ENCODE results near the gene POLDIP2. TPM values are rescaled to one million over a fixed set of nuclear protein-coding genes. Genes with fewer than 3 reads are reported as not detected.
A peak's percentile ranks its signal among the peaks of the same experiment; 100 is the strongest.

POLDIP2 gene
- total and polyA plus RNA-seq, 10 donors: 27.8 to 62.6 (median 47.6) TPM

GRCh38 chr17:28394337-28395116 is 37.2 kb upstream of the POLDIP2 start:
- 71 to 94% (median 83%) methylated on average over 7 of the region's 7 CpGs for WGBS, 5 donors
- no peaks in the 10 kb centered on the region for H3K9me3 ChIP-seq
- no peak overlapping the region for H3K27ac ChIP-seq
- no peak for DNase-seq
- peaks cover 0 to 98% (median 31%) of the 10 kb centered on the region in 6 donors for H3K36me3 ChIP-seq
- intact Hi-C loops (cut with DNase I; ENCODE audit: low total_unique reads): no loop called here
- peaks cover 0 to 28% (median 6%) of the 10 kb centered on the region in 6 donors for H3K4me1 ChIP-seq
- H3K4me3 ChIP-seq: no peak overlapping the region
- no peaks in the 10 kb centered on the region for H3K27me3 ChIP-seq (replicated peaks in 1 of 7)
- TF ChIP-seq POLR2A (IDR thresholded peaks at IDR 0.05) (no peak), POLR2AphosphoS5 (IDR thresholded peaks at IDR 0.05) (no peak), CTCF (IDR thresholded peaks at IDR 0.05 in 8 of 11, conservative IDR thresholded peaks at IDR 0.05 in 3 of 11) (no peak)

DNA sequence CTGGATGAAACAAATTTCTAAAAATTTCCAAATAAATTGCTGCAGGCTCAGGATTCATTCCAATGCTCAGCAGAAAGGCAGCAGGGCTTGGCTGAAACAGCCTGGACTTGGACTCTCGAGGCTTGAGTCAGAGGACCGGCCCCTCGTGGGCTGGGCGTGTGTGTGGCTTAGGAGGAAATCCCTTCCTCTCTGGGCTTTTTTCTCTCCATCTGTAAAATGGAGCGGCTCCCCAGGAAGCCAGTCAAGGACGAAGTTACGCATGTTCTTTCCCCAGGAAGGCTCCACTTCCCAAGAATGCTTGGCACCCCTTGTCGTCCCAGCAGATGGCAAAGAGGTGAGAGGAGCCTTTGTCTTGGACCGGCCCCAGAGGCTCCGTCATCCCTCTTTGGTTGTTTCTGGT is 35.2 kb upstream of the POLDIP2 start:
- H3K4me3 ChIP-seq: no peak overlapping the region
- H3K4me1 ChIP-seq: peaks cover 0 to 28% (median 6%) of the 10 kb centered on the region in 6 donors
- intact Hi-C loops (cut with DNase I; ENCODE audit: low total_unique reads): no loop called here
- TF ChIP-seq POLR2AphosphoS5 (IDR thresholded peaks at IDR 0.05) (peak in 2 of 3 donors; percentile 59 to 62), POLR2A (IDR thresholded peaks at IDR 0.05) (no peak)
- no peaks in the 10 kb centered on the region for H3K27me3 ChIP-seq (replicated peaks in 1 of 7)
- 64 to 87% (median 76%) methylated on average over 10 of the region's 10 CpGs for WGBS, 5 donors
- no peak overlapping the region for H3K27ac ChIP-seq
- H3K36me3 ChIP-seq: peaks cover 0 to 98% (median 42%) of the 10 kb centered on the region in 6 donors
- no peaks in the 10 kb centered on the region for H3K9me3 ChIP-seq
- peak; percentile 61 for DNase-seq

DNA sequence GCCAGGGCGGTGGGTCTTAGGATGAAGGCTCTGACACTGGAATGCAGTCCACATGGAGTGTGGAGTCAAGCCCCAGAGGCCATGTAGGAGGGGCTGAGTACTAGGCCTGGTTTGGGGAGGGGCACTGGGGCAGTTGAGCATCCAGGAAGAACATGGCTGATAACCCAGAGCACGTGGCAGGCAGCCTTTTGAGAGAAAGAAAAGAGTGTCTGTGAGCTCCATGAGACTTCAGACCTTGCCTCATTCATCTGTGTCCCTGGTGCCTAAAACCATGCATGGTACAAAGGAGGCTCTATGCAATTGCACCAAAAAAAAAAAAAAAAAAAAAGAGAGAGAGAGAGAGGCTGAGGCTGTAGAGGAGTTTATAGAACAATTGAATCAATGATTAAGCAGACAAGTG is 34.1 kb upstream of the POLDIP2 start:
- no peak overlapping the region for H3K4me3 ChIP-seq
- peaks cover 0 to 20% (median 3%) of the 10 kb centered on the region in 6 donors for H3K4me1 ChIP-seq
- H3K27ac ChIP-seq: no peak overlapping the region
- peaks cover 0 to 91% (median 42%) of the 10 kb centered on the region in 6 donors for H3K36me3 ChIP-seq
- TF ChIP-seq CTCF (IDR thresholded peaks at IDR 0.05 in 8 of 11, conservative IDR thresholded peaks at IDR 0.05 in 3 of 11): no peak
- no peak for TF ChIP-seq POLR2A (IDR thresholded peaks at IDR 0.05)
- no peak for TF ChIP-seq POLR2AphosphoS5 (IDR thresholded peaks at IDR 0.05)
- no peak for DNase-seq
- intact Hi-C loops (cut with DNase I; ENCODE audit: low total_unique reads): no loop called here
- no peaks in the 10 kb centered on the region for H3K27me3 ChIP-seq (replicated peaks in 1 of 7)
- 45 to 93% (median 59%) methylated on average over 2 of the region's 2 CpGs for WGBS, 5 donors
- H3K9me3 ChIP-seq: no peaks in the 10 kb centered on the region

- no peak for DNase-seq
- Histone ChIP-seq H3K27me3 (replicated peaks in 1 of 7) (no peaks in the 10 kb centered on the region), H3K4me3 (no peak overlapping the region), H3K4me1 (peaks cover 0 to 16% (median 3%) of the 10 kb centered on the region in 6 donors), H3K27ac (no peak overlapping the region), H3K36me3 (peaks cover 0 to 87% (median 41%) of the 10 kb centered on the region in 6 donors), H3K9me3 (no peaks in the 10 kb centered on the region)
- intact Hi-C loops (cut with DNase I; ENCODE audit: low total_unique reads): no loop called here
- 88 to 97% (median 92%) methylated on average over 1 of the region's 1 CpG for WGBS, 5 donors
- TF ChIP-seq POLR2A (IDR thresholded peaks at IDR 0.05): no peak
- no peak for TF ChIP-seq POLR2AphosphoS5 (IDR thresholded peaks at IDR 0.05)
- no peak for TF ChIP-seq CTCF (IDR thresholded peaks at IDR 0.05 in 8 of 11, conservative IDR thresholded peaks at IDR 0.05 in 3 of 11)
Measured at GRCh38 chr17:28390984-28391383, 33.7 kb upstream of the POLDIP2 start.

Measured in spleen (tissue), 11 donors.